KMS-11 (cell line): ENCODE measurements around the gene ARHGEF40.

Experiments
- H2AFZ ChIP-seq: fragments of 200-600 bp; sonication (generic); 2 replicates; pipeline ENCODE4 v1.6.1; 2016; ENCODE audit warnings: antibody characterized with exemption, mixed run types, low read depth
- H3K27ac ChIP-seq: fragments of 200-600 bp; sonication (generic); 2 replicates; pipeline ENCODE4 v1.6.1; 2016; ENCODE audit warnings: mild to moderate bottlenecking, mixed run types
- H3K27me3 ChIP-seq: fragments of 200-600 bp; sonication (generic); 2 replicates; pipeline ENCODE4 v1.6.1; 2017; ENCODE audit warnings: mild to moderate bottlenecking, low read depth, mixed run types, moderate library complexity; ENCODE audit not compliant: insufficient read depth
- H3K36me3 ChIP-seq: fragments of 200-600 bp; sonication (generic); 2 replicates; pipeline ENCODE4 v1.6.1; 2017; ENCODE audit warnings: mild to moderate bottlenecking, mixed run types; ENCODE audit not compliant: insufficient read depth
- H3K4me1 ChIP-seq: fragments of 200-600 bp; sonication (generic); 2 replicates; pipeline ENCODE4 v1.6.1; 2016; ENCODE audit warnings: mild to moderate bottlenecking, low read depth, mixed run types; ENCODE audit not compliant: poor library complexity, severe bottlenecking
- H3K4me2 ChIP-seq: fragments of 200-600 bp; sonication (generic); 2 replicates; pipeline ENCODE4 v1.7.0; 2016; ENCODE audit warnings: mild to moderate bottlenecking, mixed run types
- H3K4me3 ChIP-seq: fragments of 200-600 bp; sonication (generic); IDR thresholded peaks from 2 replicates; pipeline ENCODE4 v1.6.1; 2017; ENCODE audit warnings: low read depth, low read length, mixed read lengths; ENCODE audit not compliant: insufficient read depth
- H3K79me2 ChIP-seq: fragments of 200-600 bp; sonication (generic); 2 replicates; pipeline ENCODE4 v1.6.1; 2016; ENCODE audit warnings: low read depth, mixed run types; ENCODE audit not compliant: insufficient read depth
- H3K9ac ChIP-seq: fragments of 200-600 bp; sonication (generic); 2 replicates; pipeline ENCODE4 v1.6.1; 2016; ENCODE audit warnings: mild to moderate bottlenecking, mixed run types
- H4K20me1 ChIP-seq: fragments of 200-600 bp; sonication (generic); 2 replicates; pipeline ENCODE4 v1.6.1; 2016; ENCODE audit warnings: mild to moderate bottlenecking, mixed run types; ENCODE audit not compliant: insufficient read depth
- CTCF ChIP-seq: fragments of 200-600 bp; sonication (generic); conservative IDR thresholded peaks from 2 replicates; pipeline ENCODE4 v1.6.1; 2017; ENCODE audit warnings: low read depth, mild to moderate bottlenecking, antibody characterized with exemption, low read length, moderate library complexity, mixed read lengths

ARHGEF40 gene

GRCh38 chr14:21023817-21024584, 46.1 kb upstream of the ARHGEF40 start:
- H3K4me2 ChIP-seq: peak overlapping the region; percentile 54
- H3K4me3 ChIP-seq: no peak overlapping the region
- H3K36me3 ChIP-seq: no peaks in the 10 kb centered on the region
- peak overlapping the region; percentile 64; the same call in 1 of the 2 replicates for H3K9ac ChIP-seq
- H3K27me3 ChIP-seq: no peaks in the 10 kb centered on the region
- no peak for TF ChIP-seq CTCF
- H3K4me1 ChIP-seq: no peaks in the 10 kb centered on the region
- H3K27ac ChIP-seq: no peak overlapping the region
- no peaks in the 10 kb centered on the region for H3K79me2 ChIP-seq
- H2AFZ ChIP-seq: peak overlapping the region; percentile 69
- H4K20me1 ChIP-seq: no peaks in the 10 kb centered on the region

DNA sequence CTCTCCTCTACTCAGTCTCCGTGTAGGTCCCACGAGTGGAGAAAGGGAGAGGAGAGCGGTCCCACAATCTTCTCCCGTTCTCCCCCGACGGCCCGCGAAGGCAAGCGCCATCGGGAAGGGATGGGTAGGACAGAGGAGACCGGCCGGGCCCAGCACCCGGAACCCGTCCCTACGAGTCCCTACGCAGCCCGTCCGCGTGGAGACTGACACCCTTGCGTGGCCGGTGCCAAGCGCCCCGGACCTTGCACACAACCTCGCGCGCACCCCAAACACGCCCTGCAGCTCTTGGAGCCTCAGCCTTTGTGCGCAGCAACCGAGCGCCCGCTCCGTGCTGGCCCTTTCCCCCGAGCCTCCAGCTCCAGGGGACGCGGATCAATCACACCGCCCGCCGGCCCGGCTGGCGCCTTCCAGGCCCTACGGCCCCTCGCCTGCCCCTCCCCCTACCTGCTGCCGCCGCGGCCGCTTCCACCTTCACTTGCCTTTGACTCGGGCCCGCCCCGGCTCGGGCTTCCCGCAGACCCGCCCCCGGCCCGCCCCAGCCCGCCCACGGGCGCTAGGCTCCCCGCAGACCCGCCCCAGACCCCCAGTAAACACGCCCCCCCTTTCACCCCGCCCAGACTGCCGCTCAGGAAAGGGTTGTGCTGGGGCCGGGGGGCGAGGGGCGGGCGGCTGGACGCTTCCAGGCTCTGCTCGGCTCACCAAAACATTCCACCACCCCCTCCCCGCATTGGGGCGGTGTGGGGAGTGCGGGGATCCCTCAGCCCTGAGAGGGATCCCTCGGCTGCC, 45.3 kb upstream of the ARHGEF40 start, which contains the start of gene NDRG2:
Gene NDRG2, minus strand, starts transcription at position 477 of the 786 bp plus-strand sequence. CDS start 1,746 bp downstream, outside the sequence.
- H3K4me3 ChIP-seq: no peak within 1 kb of the TSS
- no peaks in the 10 kb centered on the region for H3K4me1 ChIP-seq
- no peaks in the 10 kb centered on the region for H3K27me3 ChIP-seq
- no peaks in the 10 kb centered on the region for H4K20me1 ChIP-seq
- H3K9ac ChIP-seq: peak within 1 kb of the TSS; percentile 64; the same call in 1 of the 2 replicates
- H3K4me2 ChIP-seq: peak within 1 kb of the TSS; percentile 54
- TF ChIP-seq CTCF: no peak
- H3K36me3 ChIP-seq: no peaks in the 10 kb centered on the region
- H3K27ac ChIP-seq: no peak within 1 kb of the TSS
- no peaks in the 10 kb centered on the region for H3K79me2 ChIP-seq
- H2AFZ ChIP-seq: peak within 1 kb of the TSS; percentile 69

DNA sequence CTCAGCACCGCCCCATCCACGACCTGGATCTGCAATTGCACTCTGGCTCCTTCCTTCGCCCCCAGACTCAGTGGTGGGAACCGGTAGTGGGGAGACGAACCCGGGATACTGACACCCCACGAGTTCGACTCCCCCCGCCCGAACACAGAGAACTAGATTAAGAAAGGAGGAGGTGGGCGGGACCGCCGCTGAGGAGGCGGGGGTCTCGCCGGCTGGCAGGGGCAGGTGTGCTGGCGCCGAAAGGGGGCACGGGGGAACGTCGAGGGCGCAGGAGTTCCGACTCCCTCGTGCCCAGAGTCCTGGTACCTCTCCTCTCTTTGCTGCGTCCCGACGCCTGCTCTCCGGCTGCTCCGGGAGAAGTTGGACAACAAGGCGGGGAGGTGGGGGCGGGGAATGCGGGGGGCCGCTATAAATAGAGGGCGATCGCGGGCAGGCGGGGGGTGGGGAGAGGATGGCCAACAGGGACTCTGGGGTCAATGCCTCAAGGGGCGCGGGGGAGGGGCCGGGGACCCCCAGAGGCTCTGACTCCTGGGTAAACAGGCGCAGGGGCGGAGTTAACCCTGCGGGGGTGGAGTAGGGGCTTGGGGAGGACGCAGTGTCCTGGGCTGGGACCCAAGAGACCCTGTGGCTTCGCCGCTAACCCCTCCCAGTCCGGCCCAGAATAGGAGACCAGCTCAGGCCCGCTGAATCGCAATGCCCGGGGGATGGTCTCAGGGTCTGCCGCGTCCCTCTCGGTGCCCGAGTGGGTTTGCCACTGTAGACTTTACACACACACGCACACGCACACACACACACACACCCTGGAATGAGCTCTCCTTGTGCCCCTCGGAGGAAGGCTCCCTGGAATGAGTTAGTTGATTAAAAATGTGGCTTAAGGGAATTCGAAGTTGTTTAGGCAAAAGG, 44.5 kb upstream of the ARHGEF40 start:
- Histone ChIP-seq H3K9ac (no peak overlapping the region; the same call in 1 of the 2 replicates), H3K4me3 (no peak overlapping the region)

More for the DNA sequence above, 44.5 kb upstream of the ARHGEF40 start:
- TF ChIP-seq CTCF: no peak
- Histone ChIP-seq H3K27ac (no peak overlapping the region), H3K36me3 (no peaks in the 10 kb centered on the region), H3K79me2 (no peaks in the 10 kb centered on the region), H3K4me1 (no peaks in the 10 kb centered on the region), H4K20me1 (no peaks in the 10 kb centered on the region), H3K4me2 (no peak overlapping the region), H3K27me3 (no peaks in the 10 kb centered on the region), H2AFZ (peak overlapping the region; percentile 69)
